ENCODE data around the gene SOS2.
"Not testable (repeated sequence)": the region's sequence is repeated elsewhere in the genome, so short reads cannot be mapped to it uniquely, and the experiment has no call there.

DNA sequence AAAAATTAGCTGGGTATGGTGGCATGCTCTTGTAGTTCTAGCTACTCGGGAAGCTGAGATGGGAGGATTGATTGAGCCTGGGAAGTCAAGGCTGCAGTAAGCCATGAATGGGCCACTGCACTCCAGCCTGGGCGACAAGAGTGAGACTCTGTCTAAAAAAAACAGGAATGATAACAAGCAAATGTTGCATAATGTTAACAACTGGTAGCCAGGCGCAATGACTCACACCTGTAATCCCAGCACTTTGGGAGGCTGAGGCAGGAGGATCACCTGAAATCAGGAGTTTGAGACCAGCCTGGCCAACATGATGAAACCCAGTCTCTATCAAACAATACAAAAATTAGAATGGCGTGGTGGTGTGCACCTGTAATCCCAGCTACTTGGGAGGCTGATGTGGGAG is 64.0 kb downstream of the SOS2 start:
- TF ChIP-seq POLR2A, POLR2AphosphoS5 (IDR thresholded peaks at IDR 0.05): not testable (repeated sequence)
- TF ChIP-seq, protein P1, sequence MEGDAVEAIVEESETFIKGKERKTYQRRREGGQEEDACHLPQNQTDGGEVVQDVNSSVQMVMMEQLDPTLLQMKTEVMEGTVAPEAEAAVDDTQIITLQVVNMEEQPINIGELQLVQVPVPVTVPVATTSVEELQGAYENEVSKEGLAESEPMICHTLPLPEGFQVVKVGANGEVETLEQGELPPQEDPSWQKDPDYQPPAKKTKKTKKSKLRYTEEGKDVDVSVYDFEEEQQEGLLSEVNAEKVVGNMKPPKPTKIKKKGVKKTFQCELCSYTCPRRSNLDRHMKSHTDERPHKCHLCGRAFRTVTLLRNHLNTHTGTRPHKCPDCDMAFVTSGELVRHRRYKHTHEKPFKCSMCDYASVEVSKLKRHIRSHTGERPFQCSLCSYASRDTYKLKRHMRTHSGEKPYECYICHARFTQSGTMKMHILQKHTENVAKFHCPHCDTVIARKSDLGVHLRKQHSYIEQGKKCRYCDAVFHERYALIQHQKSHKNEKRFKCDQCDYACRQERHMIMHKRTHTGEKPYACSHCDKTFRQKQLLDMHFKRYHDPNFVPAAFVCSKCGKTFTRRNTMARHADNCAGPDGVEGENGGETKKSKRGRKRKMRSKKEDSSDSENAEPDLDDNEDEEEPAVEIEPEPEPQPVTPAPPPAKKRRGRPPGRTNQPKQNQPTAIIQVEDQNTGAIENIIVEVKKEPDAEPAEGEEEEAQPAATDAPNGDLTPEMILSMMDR (IDR thresholded peaks at IDR 0.05 in 8 of 11, conservative IDR thresholded peaks at IDR 0.05 in 3 of 11): not testable (repeated sequence)

Data from spleen (tissue), 7 donors.